GM21529 (cell line): Measurements from ENCODE around the gene BRD7.
A peak's percentile ranks its signal among the peaks of the same experiment; 100 is the strongest.
"Not testable (repeated sequence)": the region's sequence is repeated elsewhere in the genome, so short reads cannot be mapped to it uniquely, and the experiment has no call there.

Experiments used
- ATAC-seq: cut with Tn5 transposase; IDR thresholded peaks from one replicate; pipeline ENCODE4 v1.9.1; 2021; ENCODE audit not compliant: unreplicated experiment

Gene BRD7

DNA sequence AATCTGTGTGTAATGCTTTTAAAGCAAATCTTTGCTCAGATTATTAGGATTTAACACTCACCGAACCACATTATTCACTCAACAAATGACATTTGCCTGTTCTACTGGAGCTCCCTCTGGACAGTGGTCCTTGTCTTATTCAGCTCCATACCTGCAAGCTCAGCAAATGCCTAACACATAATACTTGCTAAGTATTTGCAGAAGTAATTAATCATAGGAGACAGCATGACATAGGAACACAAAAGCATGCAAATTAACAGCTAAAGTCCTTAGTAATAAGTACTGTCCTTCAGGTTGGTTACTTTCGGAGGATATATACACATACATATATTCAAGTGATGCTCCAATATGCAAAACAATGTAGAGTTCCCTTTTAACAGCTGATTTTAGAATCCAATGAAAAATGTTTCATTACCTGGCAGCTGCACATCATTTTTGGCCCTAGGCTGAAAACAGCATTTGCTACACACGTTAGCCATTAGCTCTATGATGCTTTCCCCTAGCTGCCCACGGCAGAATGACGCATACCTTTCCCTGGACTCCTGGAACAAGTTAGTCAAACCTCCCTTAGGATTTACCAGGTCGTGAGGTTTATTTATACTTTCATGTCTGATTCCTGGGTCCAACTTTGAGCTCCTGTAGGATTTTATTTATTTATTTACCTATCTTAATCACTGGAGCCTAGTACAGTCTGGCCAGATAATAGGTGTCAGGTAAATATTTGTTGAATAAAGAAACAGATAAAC is 8.6 kb downstream of the BRD7 start:
- ATAC-seq: no peak

- ATAC-seq: no peak
Measured at GRCh38 chr16:50359626-50360025, 9.2 kb downstream of the BRD7 start.

DNA sequence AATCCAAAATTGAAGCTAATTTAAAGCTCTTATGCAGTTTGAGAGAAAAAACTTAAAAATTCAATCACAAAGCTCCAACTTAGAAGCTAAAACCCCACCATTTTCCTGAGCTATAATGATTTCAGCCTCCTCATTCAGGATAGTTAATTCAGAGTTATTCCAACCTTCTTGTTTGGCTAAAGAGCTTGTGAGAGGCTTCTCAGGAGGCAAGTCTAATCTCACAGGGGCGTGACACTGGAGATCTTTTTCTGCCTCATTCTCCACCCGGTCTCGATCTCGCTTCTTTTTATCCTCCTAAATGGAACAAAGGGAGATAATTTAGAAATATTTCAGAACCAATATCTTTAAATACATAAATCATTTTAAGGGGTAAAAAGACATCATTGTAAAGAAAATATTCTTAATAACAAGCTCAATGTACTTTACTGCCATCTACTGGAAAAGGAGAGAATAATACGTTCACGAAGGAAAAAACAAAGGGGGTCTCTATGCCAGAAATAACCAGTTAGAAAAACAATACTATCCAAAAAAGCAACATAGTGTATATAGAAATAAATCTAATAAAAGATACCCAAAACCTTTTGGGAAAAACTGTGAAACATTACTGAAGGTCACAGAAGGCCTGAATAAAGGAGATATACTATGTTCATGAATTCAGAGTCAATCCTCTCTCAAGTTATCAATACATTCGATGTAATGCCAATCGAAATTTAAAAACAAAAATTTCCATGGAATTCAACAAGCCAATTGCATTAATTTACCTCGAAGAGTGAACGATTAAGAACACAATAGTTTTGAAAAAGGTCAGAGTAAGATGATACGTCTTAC is 13.9 kb downstream of the BRD7 start:
- no peak for ATAC-seq

DNA sequence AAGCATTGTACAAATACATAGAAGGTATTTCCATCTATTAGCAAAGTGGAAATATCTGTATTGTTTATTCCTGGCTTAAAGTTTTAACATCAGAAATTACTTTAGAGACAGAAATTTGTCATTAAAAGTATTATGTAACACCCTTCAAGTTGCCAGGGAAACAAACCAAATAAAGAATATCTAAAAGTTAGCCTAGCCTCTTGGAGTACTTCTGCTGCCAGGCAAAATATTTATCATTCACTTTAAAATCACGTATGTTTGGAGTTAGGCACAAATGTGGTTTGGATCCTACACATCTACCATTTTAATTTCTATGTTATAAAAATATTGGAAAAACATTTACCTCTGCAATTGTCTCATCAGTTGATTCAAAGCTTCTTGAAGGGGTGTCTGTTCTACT is 14.7 kb downstream of the BRD7 start:
- no peak for ATAC-seq

- no peak for ATAC-seq
Measured at GRCh38 chr16:50351952-50352351, 16.8 kb downstream of the BRD7 start.

GRCh38 chr16:50351116-50351515 is 17.7 kb downstream of the BRD7 start:
- no peak for ATAC-seq

DNA sequence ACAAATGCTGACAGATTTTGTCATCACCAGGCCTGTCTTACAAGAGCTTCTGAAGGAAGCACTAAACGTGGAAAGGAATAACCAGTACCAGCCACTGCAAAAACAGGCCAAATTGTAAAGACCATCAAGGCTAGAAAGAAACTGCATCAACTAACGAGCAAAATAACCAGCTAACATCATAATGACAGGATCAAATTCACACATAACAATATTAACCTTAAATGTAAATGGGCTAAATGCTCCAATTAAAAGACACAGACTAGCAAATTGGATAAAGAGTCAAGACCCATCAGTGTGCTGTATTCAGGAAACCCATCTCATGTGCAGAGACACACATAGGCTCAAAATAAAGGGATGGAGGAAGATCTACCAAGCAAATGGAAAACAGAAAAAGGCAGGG is 23.6 kb downstream of the BRD7 start:
- ATAC-seq: not testable (repeated sequence)

DNA sequence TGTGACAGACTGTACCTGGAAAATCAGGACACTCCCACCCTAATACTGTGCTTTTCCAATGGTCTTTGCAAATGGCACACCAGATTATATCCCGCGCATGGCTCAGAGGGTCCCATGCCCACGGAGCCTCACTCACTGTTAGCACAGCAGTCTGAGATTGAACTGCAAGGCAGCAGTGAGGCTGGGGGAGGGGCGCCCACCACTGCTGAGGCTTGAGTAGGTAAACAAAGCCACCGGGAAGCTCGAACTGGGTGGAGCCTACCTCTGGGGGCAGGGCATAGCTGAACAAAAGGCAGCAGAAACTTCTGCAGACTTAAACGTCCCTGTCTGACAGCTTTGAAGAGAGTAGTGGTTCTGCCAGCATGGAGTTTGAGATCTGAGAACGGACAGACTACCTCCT is 25.2 kb downstream of the BRD7 start:
- not testable (repeated sequence) for ATAC-seq

DNA sequence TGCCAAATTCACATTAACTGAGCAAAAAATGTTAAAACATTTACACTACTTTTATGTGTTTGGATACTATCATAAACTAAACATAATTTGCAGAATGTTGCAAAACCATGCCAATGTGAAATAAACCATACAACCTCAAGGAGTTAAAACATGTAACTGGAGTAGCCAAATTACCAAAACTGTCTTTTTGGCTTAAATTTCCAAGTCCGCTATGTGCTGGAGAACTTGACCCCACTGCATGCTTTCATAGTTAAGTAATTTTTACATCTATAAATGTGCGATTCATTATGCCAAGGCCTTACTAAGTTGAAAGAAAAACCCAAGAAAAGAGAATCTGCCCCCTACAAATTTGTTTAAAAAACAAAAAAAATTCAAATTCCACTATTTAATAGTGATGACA is 28.2 kb downstream of the BRD7 start:
- ATAC-seq: no peak

- no peak for ATAC-seq
Measured at GRCh38 chr16:50338371-50339231, 30.2 kb downstream of the BRD7 start.

DNA sequence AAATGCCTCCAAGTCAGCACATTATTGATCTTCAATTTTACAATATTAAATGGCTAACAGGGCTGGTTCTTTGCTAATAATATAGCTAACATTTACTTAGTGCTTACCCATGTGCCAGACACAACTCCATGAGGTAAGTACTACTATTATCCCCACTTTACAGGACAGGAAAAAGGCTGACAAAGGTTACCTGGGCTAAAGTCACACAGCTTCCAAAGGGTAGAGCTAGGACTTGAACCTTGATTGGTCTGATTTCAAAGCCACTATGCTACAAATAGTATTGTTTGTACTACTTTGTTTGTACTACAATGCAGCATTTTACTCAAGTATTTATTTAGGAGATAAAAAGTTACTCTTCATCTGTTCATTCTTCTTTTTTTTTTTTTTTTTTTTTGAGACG is 31.9 kb downstream of the BRD7 start:
- no peak for ATAC-seq

DNA sequence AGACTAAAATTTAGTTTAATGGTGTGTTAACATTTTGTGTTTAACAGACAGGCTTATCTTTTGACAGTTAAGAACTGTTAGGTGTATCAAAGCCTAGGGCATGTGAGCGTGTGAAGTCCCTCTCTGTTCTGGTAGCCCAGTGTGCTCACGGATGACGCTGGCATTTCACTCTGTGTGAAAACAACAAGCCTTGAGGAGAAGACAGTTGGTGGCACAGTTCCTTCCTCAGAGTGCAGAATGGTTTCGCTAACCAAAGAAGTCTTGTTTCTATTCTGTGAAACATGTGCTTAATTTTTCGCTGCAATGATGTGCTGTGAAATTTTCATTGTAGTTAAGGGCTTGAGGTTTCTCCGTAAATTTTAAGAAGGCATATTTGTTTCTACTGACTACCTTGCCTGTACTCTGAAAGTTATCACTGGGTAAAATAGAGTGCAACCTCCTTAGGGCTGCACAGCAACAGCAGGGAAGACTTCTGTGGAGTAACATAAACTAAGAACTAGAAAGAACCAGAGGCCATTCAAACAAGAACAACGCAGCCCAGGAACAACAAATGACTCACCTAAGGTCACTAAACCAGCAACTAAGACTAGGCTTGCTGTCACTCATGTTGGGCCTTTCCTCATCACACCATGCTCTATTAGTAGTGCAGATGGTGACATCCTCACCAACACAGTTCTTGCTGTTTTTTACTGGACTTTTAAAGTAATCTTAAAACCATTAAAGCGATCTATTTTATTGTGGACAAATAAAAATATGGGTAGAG is 33.4 kb downstream of the BRD7 start:
- peak; percentile 83 for ATAC-seq

GRCh38 chr16:50334106-50334975 is 34.4 kb downstream of the BRD7 start:
- no peak for ATAC-seq

DNA sequence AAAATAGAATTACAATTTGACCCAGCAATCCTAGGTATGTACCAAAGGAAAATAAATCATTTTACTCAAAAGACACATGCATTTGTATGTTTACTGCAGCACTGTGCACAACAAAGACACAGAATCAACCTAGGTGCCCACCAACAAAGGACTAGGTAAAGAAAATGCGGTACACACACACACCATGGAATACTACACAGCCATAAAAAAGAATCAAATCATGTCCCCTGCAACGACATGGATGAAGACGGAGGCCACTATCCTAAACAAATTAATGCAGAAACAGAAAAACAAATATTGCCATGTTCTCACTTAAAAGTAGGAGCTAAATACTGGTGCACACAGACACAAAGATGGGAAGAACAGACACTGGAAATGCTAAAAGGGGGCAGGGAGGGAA is 36.2 kb downstream of the BRD7 start:
- no peak for ATAC-seq

DNA sequence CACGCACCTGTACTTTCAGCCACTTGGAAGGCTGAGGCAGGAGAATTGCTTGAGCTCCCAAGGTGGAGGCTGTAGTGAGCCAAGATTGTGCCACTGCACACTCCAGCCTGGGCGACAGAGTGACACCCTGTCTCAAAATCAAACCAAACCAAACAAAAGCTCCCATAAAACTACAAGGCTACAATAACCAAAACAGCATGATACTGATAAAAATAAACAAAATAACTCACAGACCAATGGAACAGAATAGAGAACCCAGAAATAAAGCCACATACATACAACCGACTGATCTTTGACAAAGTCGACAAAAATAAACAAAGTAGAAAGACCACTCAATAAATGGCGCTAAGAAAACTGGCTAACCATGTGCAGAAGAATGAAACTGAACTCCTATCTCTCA is 37.2 kb downstream of the BRD7 start:
- ATAC-seq: no peak

- no peak for ATAC-seq
Measured at GRCh38 chr16:50329446-50330189, 39.2 kb downstream of the BRD7 start.

DNA sequence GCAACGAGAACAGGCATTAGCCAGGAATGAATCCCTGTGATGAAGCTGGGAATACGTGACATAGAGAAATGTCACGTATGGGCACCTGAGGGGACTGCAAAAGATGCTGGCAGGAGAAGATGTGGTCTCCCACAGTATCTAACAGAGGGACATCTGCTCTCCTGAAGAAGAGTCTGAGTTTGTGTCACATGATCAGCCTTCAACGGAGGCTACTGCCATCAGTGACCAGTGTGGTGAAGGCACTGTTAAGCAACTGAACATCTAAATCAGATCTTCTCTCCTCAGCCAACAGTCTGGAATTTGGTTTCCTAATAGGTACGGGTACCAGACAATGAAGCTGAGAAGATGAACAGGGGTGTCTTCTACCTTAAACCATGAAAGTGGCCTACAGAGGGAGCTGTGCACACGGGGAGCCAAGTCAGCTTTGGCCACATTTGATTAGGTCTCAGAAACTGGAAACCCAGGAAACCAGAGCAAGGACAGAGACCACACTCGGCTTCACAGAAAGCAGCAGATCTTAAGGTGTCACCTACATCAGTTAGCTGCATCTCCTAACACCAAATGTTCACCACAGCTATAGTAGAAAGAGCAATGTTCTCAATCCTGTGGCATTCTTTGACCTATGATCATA is 41.8 kb downstream of the BRD7 start:
- ATAC-seq: peak; percentile 85

- ATAC-seq: no peak
Measured at GRCh38 chr16:50326264-50326663, 42.5 kb downstream of the BRD7 start.

GRCh38 chr16:50324345-50324744 is 44.4 kb downstream of the BRD7 start:
- ATAC-seq: no peak
